ENCODE results near the gene EMC7. TPM values are rescaled to one million over a fixed set of nuclear protein-coding genes. Genes with fewer than 3 reads are reported as not detected.
"Not testable (repeated sequence)": the region's sequence is repeated elsewhere in the genome, so short reads cannot be mapped to it uniquely, and the experiment has no call there.

Gene EMC7
- 10 to 100 TPM; 66.2 to 76.5 TPM for total RNA-seq

GRCh38 chr15:34101366-34102174, at the start of gene EMC7, which contains the start of gene PGBD4:
EMC7 (minus strand) TSS chr15:34101862; CDS start chr15:34101839, 23 bp downstream.
PGBD4 (plus strand) TSS chr15:34102083; CDS start chr15:34102532, 449 bp downstream.
- peak; percentile 99 for DNase-seq
- H3K4me1 Mint-ChIP-seq = peaks cover 39% of the 10 kb centered on the region
- peak within 1 kb of the TSS; percentile 100 for H3K27ac Mint-ChIP-seq
- CTCF ChIA-PET = interaction anchor here (0.7 to 2.9 kb wide), 6 partner anchors 8 to 486 kb away, joined by 3 to 12 read pairs (median 3); partner anchors contain the start of gene KATNBL1
- H3K36me3 Mint-ChIP-seq = peaks cover 26% of the 10 kb centered on the region
- peak; percentile 99 for ATAC-seq
- H3K27me3 Mint-ChIP-seq = no peaks in the 10 kb centered on the region
- H3K9me3 Mint-ChIP-seq (ENCODE audit: low read depth) = peaks cover 5% of the 10 kb centered on the region
- peak within 1 kb of the TSS; percentile 100 for H3K4me3 Mint-ChIP-seq

GRCh38 chr15:34147371-34148140, 45.9 kb upstream of the EMC7 start:
- Mint-ChIP-seq H3K27ac (no peak overlapping the region), H3K4me3 (no peak overlapping the region), H3K27me3 (no peaks in the 10 kb centered on the region), H3K4me1 (no peaks in the 10 kb centered on the region), H3K36me3 (peaks cover 43% of the 10 kb centered on the region), H3K9me3 (ENCODE audit: low read depth) (no peaks in the 10 kb centered on the region)
- no peak for DNase-seq
- CTCF ChIA-PET = no interaction called here
- ATAC-seq = no peak

- no peaks in the 10 kb centered on the region for H3K27me3 Mint-ChIP-seq
- DNase-seq = no peak
- no peaks in the 10 kb centered on the region for H3K9me3 Mint-ChIP-seq (ENCODE audit: low read depth)
- H3K4me3 Mint-ChIP-seq = no peak overlapping the region
- ATAC-seq = no peak
- CTCF ChIA-PET = interaction anchor here (1.0 kb wide), 1 partner anchor 23 kb away, joined by 3 read pairs; no protein-coding TSS in a partner anchor
- peaks cover 2% of the 10 kb centered on the region for H3K36me3 Mint-ChIP-seq
- H3K27ac Mint-ChIP-seq = no peak overlapping the region
- H3K4me1 Mint-ChIP-seq = no peaks in the 10 kb centered on the region
These were observed 31.8 kb upstream of the EMC7 start for GRCh38 chr15:34133511-34133910.

GRCh38 chr15:34132881-34133280, 31.2 kb upstream of the EMC7 start:
- ATAC-seq (no peak), DNase-seq (no peak)
- H3K36me3 Mint-ChIP-seq = no peaks in the 10 kb centered on the region
- no peaks in the 10 kb centered on the region for H3K27me3 Mint-ChIP-seq
- H3K27ac Mint-ChIP-seq = no peak overlapping the region
- CTCF ChIA-PET = no interaction called here
- no peaks in the 10 kb centered on the region for H3K9me3 Mint-ChIP-seq (ENCODE audit: low read depth)
- H3K4me1 Mint-ChIP-seq = no peaks in the 10 kb centered on the region
- no peak overlapping the region for H3K4me3 Mint-ChIP-seq

GRCh38 chr15:34128898-34129297, 27.2 kb upstream of the EMC7 start:
- CTCF ChIA-PET = no interaction called here
- Mint-ChIP-seq H3K4me3 (no peak overlapping the region), H3K4me1 (no peaks in the 10 kb centered on the region), H3K27ac (no peak overlapping the region), H3K27me3 (peaks cover 3% of the 10 kb centered on the region), H3K9me3 (ENCODE audit: low read depth) (no peaks in the 10 kb centered on the region), H3K36me3 (no peaks in the 10 kb centered on the region)
- ATAC-seq (no peak), DNase-seq (no peak)

GRCh38 chr15:34126522-34126921, 24.9 kb upstream of the EMC7 start:
- H3K4me3 Mint-ChIP-seq = no peak overlapping the region
- H3K36me3 Mint-ChIP-seq = no peaks in the 10 kb centered on the region
- ATAC-seq (no peak), DNase-seq (no peak)
- no peaks in the 10 kb centered on the region for H3K9me3 Mint-ChIP-seq (ENCODE audit: low read depth)
- no peaks in the 10 kb centered on the region for H3K4me1 Mint-ChIP-seq
- CTCF ChIA-PET = no interaction called here
- H3K27me3 Mint-ChIP-seq = peaks cover 3% of the 10 kb centered on the region
- H3K27ac Mint-ChIP-seq = no peak overlapping the region

GRCh38 chr15:34125945-34126344, 24.3 kb upstream of the EMC7 start:
- DNase-seq (no peak), ATAC-seq (no peak)
- CTCF ChIA-PET = no interaction called here
- peaks cover 3% of the 10 kb centered on the region for H3K27me3 Mint-ChIP-seq
- H3K4me1 Mint-ChIP-seq = no peaks in the 10 kb centered on the region
- H3K36me3 Mint-ChIP-seq = no peaks in the 10 kb centered on the region
- no peaks in the 10 kb centered on the region for H3K9me3 Mint-ChIP-seq (ENCODE audit: low read depth)
- no peak overlapping the region for H3K27ac Mint-ChIP-seq
- H3K4me3 Mint-ChIP-seq = no peak overlapping the region

- CTCF ChIA-PET = interaction anchor here (1.1 kb wide), 1 partner anchor 14 kb away, joined by 3 read pairs; no protein-coding TSS in a partner anchor
- Mint-ChIP-seq H3K9me3 (ENCODE audit: low read depth) (no peaks in the 10 kb centered on the region), H3K4me3 (no peak overlapping the region), H3K27me3 (peaks cover 8% of the 10 kb centered on the region), H3K27ac (no peak overlapping the region), H3K4me1 (no peaks in the 10 kb centered on the region), H3K36me3 (no peaks in the 10 kb centered on the region)
- DNase-seq = no peak
- no peak for ATAC-seq
These were observed 23.0 kb upstream of the EMC7 start for GRCh38 chr15:34124651-34125050.

GRCh38 chr15:34122771-34123183, 21.1 kb upstream of the EMC7 start:
- H3K9me3 Mint-ChIP-seq (ENCODE audit: low read depth) = no peaks in the 10 kb centered on the region
- CTCF ChIA-PET = interaction anchor here (1.3 kb wide), 1 partner anchor 16 kb away, joined by 4 read pairs; no protein-coding TSS in a partner anchor
- no peaks in the 10 kb centered on the region for H3K36me3 Mint-ChIP-seq
- H3K27ac Mint-ChIP-seq = no peak overlapping the region
- no peaks in the 10 kb centered on the region for H3K4me1 Mint-ChIP-seq
- ATAC-seq (no peak), DNase-seq (no peak)
- H3K27me3 Mint-ChIP-seq = peaks cover 10% of the 10 kb centered on the region
- H3K4me3 Mint-ChIP-seq = no peak overlapping the region

GRCh38 chr15:34121786-34122185, 20.1 kb upstream of the EMC7 start:
- H3K27me3 Mint-ChIP-seq = peaks cover 12% of the 10 kb centered on the region
- H3K9me3 Mint-ChIP-seq (ENCODE audit: low read depth); H3K27ac Mint-ChIP-seq; H3K36me3 Mint-ChIP-seq; H3K4me1 Mint-ChIP-seq; DNase-seq; ATAC-seq; H3K4me3 Mint-ChIP-seq: not testable (repeated sequence)
- CTCF ChIA-PET = interaction anchor here (1.3 kb wide), 1 partner anchor 17 kb away, joined by 4 read pairs; no protein-coding TSS in a partner anchor

GRCh38 chr15:34120420-34120819, 18.8 kb upstream of the EMC7 start:
- not testable (repeated sequence) for DNase-seq; H3K9me3 Mint-ChIP-seq (ENCODE audit: low read depth); H3K36me3 Mint-ChIP-seq; H3K4me3 Mint-ChIP-seq; H3K27ac Mint-ChIP-seq; H3K4me1 Mint-ChIP-seq; ATAC-seq
- CTCF ChIA-PET = interaction anchor here (0.8 to 1.2 kb wide), 3 partner anchors 11 to 25 kb away, joined by 3 read pairs; no protein-coding TSS in a partner anchor
- peaks cover 10% of the 10 kb centered on the region for H3K27me3 Mint-ChIP-seq

- DNase-seq (no peak), ATAC-seq (no peak)
- no peaks in the 10 kb centered on the region for H3K36me3 Mint-ChIP-seq
- no peaks in the 10 kb centered on the region for H3K4me1 Mint-ChIP-seq
- H3K9me3 Mint-ChIP-seq (ENCODE audit: low read depth) = no peaks in the 10 kb centered on the region
- no peak overlapping the region for H3K4me3 Mint-ChIP-seq
- H3K27me3 Mint-ChIP-seq = peaks cover 11% of the 10 kb centered on the region
- CTCF ChIA-PET = interaction anchor here (1.4 kb wide), 1 partner anchor 9 kb away, joined by 4 read pairs; no protein-coding TSS in a partner anchor
- H3K27ac Mint-ChIP-seq = no peak overlapping the region
These were observed 17.6 kb upstream of the EMC7 start for GRCh38 chr15:34119291-34119690.

- DNase-seq = no peak
- H3K9me3 Mint-ChIP-seq (ENCODE audit: low read depth) = no peaks in the 10 kb centered on the region
- CTCF ChIA-PET = interaction anchor here (1.1 kb wide), 1 partner anchor 64 kb away, joined by 3 read pairs; no protein-coding TSS in a partner anchor
- no peak overlapping the region for H3K27ac Mint-ChIP-seq
- no peak overlapping the region for H3K4me3 Mint-ChIP-seq
- no peak for ATAC-seq
- H3K36me3 Mint-ChIP-seq = no peaks in the 10 kb centered on the region
- H3K27me3 Mint-ChIP-seq = peaks cover 13% of the 10 kb centered on the region
- H3K4me1 Mint-ChIP-seq = no peaks in the 10 kb centered on the region
These were observed 15.0 kb upstream of the EMC7 start for GRCh38 chr15:34116620-34117019.

Measured in activated CD8-positive, alpha-beta memory T cell treated with anti-CD3 and anti-CD28 coated beads, Interleukin-2, amount 10 ng/mL, durations not matched to agents 7 days and 5 days (primary cell).